Sigmoid colon (tissue), 7 donors: ENCODE data around the gene HSF4. TPM values are rescaled to one million over a fixed set of nuclear protein-coding genes. Genes with fewer than 3 reads are reported as not detected.

Experiments used
- DNase-seq: peaks from one replicate; pipeline ENCODE4 v3.0.0-alpha.2; 2019
- H3K27ac ChIP-seq, 4 donors: fragments of 200-600 bp; sonication (generic); one replicate each; pipeline ENCODE4 v1.5.1; 2016 to 2019; ENCODE audit warnings: mild to moderate bottlenecking in 1 of 4
- H3K27me3 ChIP-seq, 3 donors: fragments of 200-600 bp; sonication (generic); one replicate each; pipeline ENCODE4 v1.5.1; 2019; ENCODE audit warnings: mild to moderate bottlenecking in 1 of 3
- H3K36me3 ChIP-seq, 4 donors: fragments of 200-600 bp; sonication (generic); one replicate each; pipeline ENCODE4 v1.5.1; 2016 to 2019
- H3K4me1 ChIP-seq, 4 donors: fragments of 200-600 bp; sonication (generic); one replicate each; pipeline ENCODE4 v1.5.1; 2017 to 2019
- H3K4me3 ChIP-seq, 4 donors: fragments of 200-600 bp; sonication (generic); one replicate each; pipeline ENCODE4 v1.5.1; 2017 to 2019; ENCODE audit warnings: mild to moderate bottlenecking in 2 of 4, moderate library complexity in 1 of 4
- H3K9me3 ChIP-seq, 4 donors: fragments of 200-600 bp in 3 of 4; sonication (generic) in 3 of 4; one replicate each; pipeline versions ENCODE4 v1.5.1 to v1.6.1; 2013 to 2019
- EP300 ChIP-seq, 4 donors: sonication (generic); formaldehyde crosslinking; IDR thresholded peaks; one replicate each; pipeline ENCODE4 v1.6.1; 2017; ENCODE audit warnings: antibody characterized with exemption in 4 of 4
- POLR2A ChIP-seq, 2 donors: fragments of 450-650 bp; IDR thresholded peaks; one replicate each; pipeline ENCODE4 v1.6.1; 2016; ENCODE audit warnings: antibody characterized with exemption in 2 of 2, mild to moderate bottlenecking in 2 of 2, moderate library complexity in 2 of 2
- POLR2AphosphoS5 ChIP-seq, 4 donors: sonication (generic); formaldehyde crosslinking; IDR thresholded peaks; one replicate each; pipeline ENCODE4 v1.6.1; 2017; ENCODE audit warnings: antibody characterized with exemption in 4 of 4
- WGBS, 2 donors: extraction: QIAGEN DNeasy Blood & Tissue Kit; methylation state at CpG; one replicate each; pipeline ENCODE4 v1.1.7; 2013; 5-methylcytosine and 5-hydroxymethylcytosine counted together
- intact Hi-C: fragments of 100-400 bp; cut with DNase I; formaldehyde crosslinking; loops from one replicate; pipeline ENCODE4 v1.15.1; 2023
- polyA plus RNA-seq, 3 donors: library from polyadenylated mRNA; stranded (reverse); fragments of 200-250 nt; gene quantifications; one replicate each; pipeline ENCODE4 v1.2.3, GENCODE V29; 2013
- total RNA-seq, 4 donors: library from RNA; depleted of rRNA; stranded (reverse); fragments of >200 nt; gene quantifications; one replicate each; pipeline ENCODE4 v1.1.0, GENCODE V29; 2016
- TF ChIP-seq, protein P1 (sequence below), 4 experiments: fragments of 450-650 bp in 3 of 4; fragments of 200-600 bp in 1 of 4; IDR thresholded peaks; one replicate each; pipeline ENCODE4 v1.5.1; 2016 to 2019; ENCODE audit warnings: antibody characterized with exemption in 4 of 4, mild to moderate bottlenecking in 3 of 4, moderate library complexity in 2 of 4
- donor health status: healthy with polysubstance abuse.
- donor health status: Bipolar disorder and iron deficiency.
- donor health status: healthy.

HSF4 gene
- total and polyA plus RNA-seq, 7 donors = 1.2 to 109 (median 21.2) TPM

DNA sequence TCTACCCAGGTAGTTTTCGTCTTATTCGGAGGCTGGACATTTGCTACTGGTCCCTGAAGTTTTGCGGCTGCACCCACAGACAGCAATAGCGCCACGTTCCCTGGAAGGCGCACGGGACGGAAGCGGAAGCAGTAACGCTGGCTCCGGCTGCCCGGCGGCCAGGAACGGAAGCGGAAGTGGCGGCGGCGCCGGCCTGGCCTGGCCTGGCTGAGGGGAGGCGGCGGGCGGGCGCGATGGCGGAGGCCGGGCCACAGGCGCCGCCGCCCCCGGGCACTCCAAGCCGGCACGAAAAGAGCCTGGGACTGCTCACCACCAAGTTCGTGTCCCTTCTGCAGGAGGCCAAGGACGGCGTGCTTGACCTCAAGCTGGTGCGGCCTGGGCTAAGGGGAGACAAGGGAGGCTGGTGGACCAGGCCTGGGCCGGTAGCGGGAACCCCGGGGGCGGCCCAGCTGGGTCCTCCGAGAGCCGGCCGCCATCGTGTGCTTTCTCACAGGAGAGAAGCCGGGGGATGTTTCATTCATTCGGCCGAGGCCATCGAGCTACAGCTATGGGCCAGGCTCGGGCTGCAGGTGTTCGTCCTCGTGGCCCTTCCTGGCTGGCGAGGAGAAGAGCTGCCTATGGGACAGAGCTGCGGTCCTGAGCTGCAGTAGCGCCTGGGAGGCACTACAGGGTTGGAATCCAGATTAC, 27.6 kb downstream of the HSF4 start, which contains the start of gene E2F4:
E2F4 (plus strand) TSS at position 161 of the 687 bp plus-strand sequence; CDS start at position 234, 73 bp downstream.
- Histone ChIP-seq H3K27ac (peak within 1 kb of the TSS; percentile 72 to 79 (median 78)), H3K4me1 (peaks cover 1 to 27% (median 25%) of the 10 kb centered on the region in 4 donors), H3K36me3 (peaks cover 28 to 40% (median 30%) of the 10 kb centered on the region in 4 donors), H3K4me3 (peak within 1 kb of the TSS; percentile 83 to 93 (median 92)), H3K9me3 (no peaks in the 10 kb centered on the region), H3K27me3 (no peaks in the 10 kb centered on the region)
- intact Hi-C loops = loop anchor here (2.0 kb wide), 1 partner anchor 35 kb away; the partner anchor contains the start of gene TMEM208
- 0% methylated on average over 54 of the region's 54 CpGs for WGBS, 2 donors
- peak; percentile 94 for DNase-seq
- TF ChIP-seq POLR2AphosphoS5 (IDR thresholded peaks at IDR 0.05) (peak; percentile 42 to 85 (median 81)), EP300 (IDR thresholded peaks at IDR 0.05) (peak in 1 of 4 donors; percentile 33), POLR2A (IDR thresholded peaks at IDR 0.05) (no peak)
- TF ChIP-seq, protein P1, sequence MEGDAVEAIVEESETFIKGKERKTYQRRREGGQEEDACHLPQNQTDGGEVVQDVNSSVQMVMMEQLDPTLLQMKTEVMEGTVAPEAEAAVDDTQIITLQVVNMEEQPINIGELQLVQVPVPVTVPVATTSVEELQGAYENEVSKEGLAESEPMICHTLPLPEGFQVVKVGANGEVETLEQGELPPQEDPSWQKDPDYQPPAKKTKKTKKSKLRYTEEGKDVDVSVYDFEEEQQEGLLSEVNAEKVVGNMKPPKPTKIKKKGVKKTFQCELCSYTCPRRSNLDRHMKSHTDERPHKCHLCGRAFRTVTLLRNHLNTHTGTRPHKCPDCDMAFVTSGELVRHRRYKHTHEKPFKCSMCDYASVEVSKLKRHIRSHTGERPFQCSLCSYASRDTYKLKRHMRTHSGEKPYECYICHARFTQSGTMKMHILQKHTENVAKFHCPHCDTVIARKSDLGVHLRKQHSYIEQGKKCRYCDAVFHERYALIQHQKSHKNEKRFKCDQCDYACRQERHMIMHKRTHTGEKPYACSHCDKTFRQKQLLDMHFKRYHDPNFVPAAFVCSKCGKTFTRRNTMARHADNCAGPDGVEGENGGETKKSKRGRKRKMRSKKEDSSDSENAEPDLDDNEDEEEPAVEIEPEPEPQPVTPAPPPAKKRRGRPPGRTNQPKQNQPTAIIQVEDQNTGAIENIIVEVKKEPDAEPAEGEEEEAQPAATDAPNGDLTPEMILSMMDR (IDR thresholded peaks at IDR 0.05) = no peak

- intact Hi-C loops = loop anchor here (2.0 kb wide), 1 partner anchor 34 kb away; the partner anchor contains the start of gene TMEM208
- no peak for TF ChIP-seq EP300 (IDR thresholded peaks at IDR 0.05)
- no peak for TF ChIP-seq POLR2A (IDR thresholded peaks at IDR 0.05)
- TF ChIP-seq POLR2AphosphoS5 (IDR thresholded peaks at IDR 0.05) = no peak
- TF ChIP-seq, protein P1 (IDR thresholded peaks at IDR 0.05) = no peak
- H3K27me3 ChIP-seq = no peaks in the 10 kb centered on the region
- H3K4me1 ChIP-seq = peaks cover 1 to 27% (median 25%) of the 10 kb centered on the region in 4 donors
- WGBS, 2 donors = 13 to 30% methylated on average over 17 of the region's 17 CpGs
- DNase-seq = no peak
- H3K4me3 ChIP-seq = peak overlapping the region; percentile 83 to 93 (median 92)
- H3K9me3 ChIP-seq = no peaks in the 10 kb centered on the region
- peak overlapping the region; percentile 72 to 79 (median 78) for H3K27ac ChIP-seq
- H3K36me3 ChIP-seq = peaks cover 33 to 47% (median 37%) of the 10 kb centered on the region in 4 donors
Measured at GRCh38 chr16:67192781-67193361, 28.3 kb downstream of the HSF4 start.

- Histone ChIP-seq H3K36me3 (peaks cover 33 to 53% (median 42%) of the 10 kb centered on the region in 4 donors), H3K4me1 (peaks cover 1 to 30% (median 27%) of the 10 kb centered on the region in 4 donors), H3K27me3 (no peaks in the 10 kb centered on the region), H3K27ac (no peak overlapping the region), H3K4me3 (peak overlapping the region in 1 of 4 donors; percentile 92), H3K9me3 (no peaks in the 10 kb centered on the region)
- DNase-seq = no peak
- TF ChIP-seq POLR2AphosphoS5 (IDR thresholded peaks at IDR 0.05) (no peak), POLR2A (IDR thresholded peaks at IDR 0.05) (no peak), EP300 (IDR thresholded peaks at IDR 0.05) (no peak)
- TF ChIP-seq, protein P1 (IDR thresholded peaks at IDR 0.05) = no peak
- intact Hi-C loops = loop anchor here (2.0 kb wide), 1 partner anchor 33 kb away; the partner anchor contains the start of gene TMEM208
Measured at GRCh38 chr16:67193536-67193935, 29.0 kb downstream of the HSF4 start.

GRCh38 chr16:67194260-67194659, 29.7 kb downstream of the HSF4 start:
- 81 to 91% methylated on average over 6 of the region's 6 CpGs for WGBS, 2 donors
- H3K36me3 ChIP-seq = peaks cover 33 to 53% (median 42%) of the 10 kb centered on the region in 4 donors
- H3K27me3 ChIP-seq = no peaks in the 10 kb centered on the region
- H3K9me3 ChIP-seq = no peaks in the 10 kb centered on the region
- no peak for TF ChIP-seq EP300 (IDR thresholded peaks at IDR 0.05)
- TF ChIP-seq POLR2A (IDR thresholded peaks at IDR 0.05) = no peak
- TF ChIP-seq, protein P1 (IDR thresholded peaks at IDR 0.05) = no peak
- no peak for TF ChIP-seq POLR2AphosphoS5 (IDR thresholded peaks at IDR 0.05)
- no peak for DNase-seq
- intact Hi-C loops = no loop called here
- no peak overlapping the region for H3K4me3 ChIP-seq
- H3K4me1 ChIP-seq = peaks cover 1 to 34% (median 31%) of the 10 kb centered on the region in 4 donors
- H3K27ac ChIP-seq = no peak overlapping the region
